Adrenal gland (tissue), 5 donors: Measurements from ENCODE around the gene RPH3AL.

Source experiments
- CTCF ChIP-seq, 6 experiments: fragments of 450-650 bp in 4 of 6; fragments of 200-600 bp in 2 of 6; sonication (generic) in 1 of 6; IDR thresholded peaks; 1 replicate in 5 of 6; 2 replicates in 1 of 6; pipeline versions ENCODE4 v1.5.1 to v1.8.0; 2016 to 2021; ENCODE audit warnings: antibody characterized with exemption in 6 of 6, mild to moderate bottlenecking in 2 of 6, moderate library complexity in 1 of 6
- POLR2A ChIP-seq, 2 donors: fragments of 450-650 bp; IDR thresholded peaks; one replicate each; pipeline ENCODE4 v1.6.1; 2017; ENCODE audit warnings: antibody characterized with exemption in 2 of 2, mild to moderate bottlenecking in 2 of 2, moderate library complexity in 1 of 2
- donor health status: DM: no; HTN: no; CAD: no.

- TF ChIP-seq CTCF (IDR thresholded peaks at IDR 0.05): no peak
- no peak for TF ChIP-seq POLR2A (IDR thresholded peaks at IDR 0.05)
These were observed 130.4 kb downstream of the RPH3AL start for GRCh38 chr17:222172-222571.
